BLaER1 treated with 17β-estradiol and CSF1 and Interleukin-3, amounts not matched to agents 10 nM and 100 nM (cell line): Measurements from ENCODE around the gene LST1.
A peak's percentile ranks its signal among the peaks of the same experiment; 100 is the strongest.

Experiments
- H3K27ac ChIP-seq, 11 experiments: shearing (Covaris generic); formaldehyde crosslinking; 2 replicates each; pipeline ENCODE4 v1.8.1; 2022
- H3K27me3 ChIP-seq, 11 experiments: shearing (Covaris generic); formaldehyde crosslinking; 2 replicates each; pipeline ENCODE4 v1.8.1; 2022
- H3K36me3 ChIP-seq, 11 experiments: shearing (Covaris generic); formaldehyde crosslinking; 2 replicates each; pipeline ENCODE4 v1.8.1; 2022
- H3K4me1 ChIP-seq, 10 experiments: shearing (Covaris generic); formaldehyde crosslinking; 2 replicates each; pipeline ENCODE4 v1.8.1; 2022
- H3K4me2 ChIP-seq, 11 experiments: shearing (Covaris generic); formaldehyde crosslinking; 2 replicates each; pipeline ENCODE4 v1.8.1; 2022
- H3K4me3 ChIP-seq, 10 experiments: shearing (Covaris generic); formaldehyde crosslinking; 2 replicates each; pipeline ENCODE4 v1.8.1; 2022
- H3K9ac ChIP-seq, 11 experiments: shearing (Covaris generic); formaldehyde crosslinking; 2 replicates each; pipeline ENCODE4 v1.8.1; 2022
- H3K9me3 ChIP-seq, 11 experiments: shearing (Covaris generic); formaldehyde crosslinking; replicated peaks in 1 of 11; 2 replicates each; pipeline ENCODE4 v1.8.1; 2022
- H4K20me1 ChIP-seq, 11 experiments: shearing (Covaris generic); formaldehyde crosslinking; 2 replicates each; pipeline ENCODE4 v1.8.1; 2022
- Cebpa-rat ChIP-seq, 11 experiments: shearing (Covaris generic); IDR thresholded peaks; 2 replicates each; pipeline ENCODE4 v1.8.1; 2022

Gene LST1

GRCh38 chr6:31624070-31624469 lies 38.0 kb downstream of the LST1 start:
- Histone ChIP-seq H3K27ac (no peak overlapping the region), H3K9me3 (no peaks in the 10 kb centered on the region), H4K20me1 (peaks cover 52 to 83% (median 76%) of the 10 kb centered on the region in 11 experiments; a peak in 21 of 22 replicates), H3K36me3 (peaks cover 61 to 77% (median 76%) of the 10 kb centered on the region in 11 experiments), H3K9ac (peak overlapping the region in 2 of 11 experiments; percentile 15 to 18; a peak in 2 of 22 replicates), H3K4me1 (peaks cover 17 to 34% (median 23%) of the 10 kb centered on the region in 10 experiments), H3K27me3 (no peaks in the 10 kb centered on the region), H3K4me2 (no peak overlapping the region), H3K4me3 (no peak overlapping the region)
- TF ChIP-seq Cebpa-rat (IDR thresholded peaks at IDR 0.05): no peak

GRCh38 chr6:31626952-31627351 lies 40.9 kb downstream of the LST1 start:
- Histone ChIP-seq H3K27ac (no peak overlapping the region), H3K4me2 (no peak overlapping the region), H3K36me3 (peaks cover 90 to 100% (median 100%) of the 10 kb centered on the region in 11 experiments), H3K27me3 (no peaks in the 10 kb centered on the region), H3K4me3 (no peak overlapping the region), H4K20me1 (peaks cover 68 to 100% (median 100%) of the 10 kb centered on the region in 11 experiments; a peak in 21 of 22 replicates), H3K4me1 (peaks cover 8 to 24% (median 11%) of the 10 kb centered on the region in 10 experiments), H3K9me3 (no peaks in the 10 kb centered on the region), H3K9ac (peak overlapping the region in 6 of 11 experiments; percentile 12 to 32 (median 23); a peak in 6 of 22 replicates)
- TF ChIP-seq Cebpa-rat (IDR thresholded peaks at IDR 0.05): no peak

GRCh38 chr6:31627690-31628287 lies 41.7 kb downstream of the LST1 start:
- Histone ChIP-seq H3K4me1 (peaks cover 0 to 15% (median 3%) of the 10 kb centered on the region in 10 experiments; a peak in 17 of 20 replicates), H3K27me3 (no peaks in the 10 kb centered on the region), H3K36me3 (peaks cover 95 to 100% (median 100%) of the 10 kb centered on the region in 11 experiments), H3K9me3 (no peaks in the 10 kb centered on the region), H3K4me2 (no peak overlapping the region), H3K9ac (peak overlapping the region in 1 of 11 experiments; percentile 9; a peak in 1 of 22 replicates), H3K27ac (no peak overlapping the region), H3K4me3 (no peak overlapping the region), H4K20me1 (peaks cover 65 to 100% (median 100%) of the 10 kb centered on the region in 11 experiments; a peak in 21 of 22 replicates)
- no peak for TF ChIP-seq Cebpa-rat (IDR thresholded peaks at IDR 0.05)

GRCh38 chr6:31629014-31629413 lies 42.9 kb downstream of the LST1 start:
- no peak overlapping the region for H3K9ac ChIP-seq
- H3K36me3 ChIP-seq: peaks cover 100% of the 10 kb centered on the region in 11 experiments
- H3K9me3 ChIP-seq: no peaks in the 10 kb centered on the region
- no peak overlapping the region for H3K4me2 ChIP-seq
- H3K27me3 ChIP-seq: no peaks in the 10 kb centered on the region
- H3K4me1 ChIP-seq: peaks cover 0 to 3% (median 0%) of the 10 kb centered on the region in 10 experiments; a peak in 1 of 20 replicates
- H3K4me3 ChIP-seq: no peak overlapping the region
- no peak for TF ChIP-seq Cebpa-rat (IDR thresholded peaks at IDR 0.05)
- H4K20me1 ChIP-seq: peaks cover 64 to 100% (median 99%) of the 10 kb centered on the region in 11 experiments; a peak in 21 of 22 replicates
- H3K27ac ChIP-seq: no peak overlapping the region

GRCh38 chr6:31630177-31630934 lies 44.3 kb downstream of the LST1 start:
- Histone ChIP-seq H3K4me2 (no peak overlapping the region), H3K9me3 (no peaks in the 10 kb centered on the region), H3K36me3 (peaks cover 100% of the 10 kb centered on the region in 11 experiments), H3K9ac (peak overlapping the region in 2 of 11 experiments; percentile 15 to 29; a peak in 2 of 22 replicates), H3K4me3 (no peak overlapping the region), H3K4me1 (no peaks in the 10 kb centered on the region), H3K27me3 (no peaks in the 10 kb centered on the region), H3K27ac (no peak overlapping the region), H4K20me1 (peaks cover 63 to 100% (median 99%) of the 10 kb centered on the region in 11 experiments; a peak in 21 of 22 replicates)
- TF ChIP-seq Cebpa-rat (IDR thresholded peaks at IDR 0.05): no peak

- Histone ChIP-seq H3K9ac (peak overlapping the region in 3 of 11 experiments; percentile 15 to 29 (median 22); a peak in 2 of 22 replicates), H3K9me3 (no peaks in the 10 kb centered on the region), H3K4me2 (no peak overlapping the region), H3K4me1 (no peaks in the 10 kb centered on the region), H3K36me3 (peaks cover 100% of the 10 kb centered on the region in 11 experiments), H3K27ac (no peak overlapping the region), H4K20me1 (peaks cover 66 to 100% (median 99%) of the 10 kb centered on the region in 11 experiments; a peak in 21 of 22 replicates), H3K4me3 (no peak overlapping the region), H3K27me3 (no peaks in the 10 kb centered on the region)
- no peak for TF ChIP-seq Cebpa-rat (IDR thresholded peaks at IDR 0.05)
Measured at GRCh38 chr6:31631209-31631608, 45.1 kb downstream of the LST1 start.

- Histone ChIP-seq H3K9ac (peak overlapping the region in 6 of 11 experiments; percentile 1 to 48 (median 34); a peak in 6 of 22 replicates), H3K27ac (no peak overlapping the region; a peak in 1 of 22 replicates), H3K4me3 (no peak overlapping the region), H3K9me3 (no peaks in the 10 kb centered on the region), H4K20me1 (peaks cover 67 to 100% (median 99%) of the 10 kb centered on the region in 11 experiments; a peak in 21 of 22 replicates), H3K4me2 (no peak overlapping the region), H3K36me3 (peaks cover 100% of the 10 kb centered on the region in 11 experiments), H3K4me1 (peaks cover 0 to 4% (median 0%) of the 10 kb centered on the region in 10 experiments; a peak in 2 of 20 replicates), H3K27me3 (no peaks in the 10 kb centered on the region)
- TF ChIP-seq Cebpa-rat (IDR thresholded peaks at IDR 0.05): no peak
Measured at GRCh38 chr6:31631681-31632278, 45.7 kb downstream of the LST1 start.

- TF ChIP-seq Cebpa-rat (IDR thresholded peaks at IDR 0.05): no peak
- no peak overlapping the region; a peak in 2 of 22 replicates for H3K27ac ChIP-seq
- H3K36me3 ChIP-seq: peaks cover 100% of the 10 kb centered on the region in 11 experiments
- no peak overlapping the region for H3K4me3 ChIP-seq
- H3K9me3 ChIP-seq: no peaks in the 10 kb centered on the region
- H3K4me1 ChIP-seq: peaks cover 0 to 10% (median 0%) of the 10 kb centered on the region in 10 experiments; a peak in 3 of 20 replicates
- no peaks in the 10 kb centered on the region for H3K27me3 ChIP-seq
- peaks cover 72 to 100% (median 98%) of the 10 kb centered on the region in 11 experiments; a peak in 21 of 22 replicates for H4K20me1 ChIP-seq
- H3K9ac ChIP-seq: peak overlapping the region in 7 of 11 experiments; percentile 1 to 48 (median 30); a peak in 8 of 22 replicates
- no peak overlapping the region for H3K4me2 ChIP-seq
Measured at GRCh38 chr6:31632279-31632946, 46.3 kb downstream of the LST1 start.
